ENCODE data around the gene FAM13A. TPM values are rescaled to one million over a fixed set of nuclear protein-coding genes. Genes with fewer than 3 reads are reported as not detected.

The FAM13A gene
- total RNA-seq, 1 donor from 2014 or later = 29.5 TPM

DNA sequence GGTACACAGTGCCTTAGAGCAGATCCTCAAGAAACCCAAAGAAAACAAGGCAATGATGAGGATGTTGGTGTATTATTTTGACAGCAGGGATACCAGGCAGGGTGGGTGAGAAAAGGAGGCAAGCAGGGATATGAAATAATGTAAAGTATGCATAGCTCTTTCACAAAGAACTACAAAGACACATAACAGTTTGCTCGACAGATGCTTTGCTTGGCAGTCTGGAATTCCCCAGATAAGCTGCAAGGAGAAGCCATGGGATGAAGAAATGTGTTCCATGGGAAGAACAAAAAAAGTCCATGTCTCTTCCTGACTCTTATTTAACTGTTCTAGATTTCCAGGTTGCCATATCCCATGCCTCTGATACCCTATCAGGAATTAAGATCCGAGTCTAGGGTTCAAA lies 75.4 kb downstream of the FAM13A start:
- Mint-ChIP-seq H3K4me1 (ENCODE audit: low read depth) (no peaks in the 10 kb centered on the region), H3K27ac (no peak overlapping the region), H3K36me3 (ENCODE audit: insufficient read depth) (no peaks in the 10 kb centered on the region), H3K4me3 (ENCODE audit: low read depth) (no peak overlapping the region), H3K27me3 (no peaks in the 10 kb centered on the region), H3K9me3 (ENCODE audit: low read depth) (no peaks in the 10 kb centered on the region)
- no peak for DNase-seq (ENCODE audit: low spot score, unreplicated experiment)
- TF ChIP-seq, protein P1, sequence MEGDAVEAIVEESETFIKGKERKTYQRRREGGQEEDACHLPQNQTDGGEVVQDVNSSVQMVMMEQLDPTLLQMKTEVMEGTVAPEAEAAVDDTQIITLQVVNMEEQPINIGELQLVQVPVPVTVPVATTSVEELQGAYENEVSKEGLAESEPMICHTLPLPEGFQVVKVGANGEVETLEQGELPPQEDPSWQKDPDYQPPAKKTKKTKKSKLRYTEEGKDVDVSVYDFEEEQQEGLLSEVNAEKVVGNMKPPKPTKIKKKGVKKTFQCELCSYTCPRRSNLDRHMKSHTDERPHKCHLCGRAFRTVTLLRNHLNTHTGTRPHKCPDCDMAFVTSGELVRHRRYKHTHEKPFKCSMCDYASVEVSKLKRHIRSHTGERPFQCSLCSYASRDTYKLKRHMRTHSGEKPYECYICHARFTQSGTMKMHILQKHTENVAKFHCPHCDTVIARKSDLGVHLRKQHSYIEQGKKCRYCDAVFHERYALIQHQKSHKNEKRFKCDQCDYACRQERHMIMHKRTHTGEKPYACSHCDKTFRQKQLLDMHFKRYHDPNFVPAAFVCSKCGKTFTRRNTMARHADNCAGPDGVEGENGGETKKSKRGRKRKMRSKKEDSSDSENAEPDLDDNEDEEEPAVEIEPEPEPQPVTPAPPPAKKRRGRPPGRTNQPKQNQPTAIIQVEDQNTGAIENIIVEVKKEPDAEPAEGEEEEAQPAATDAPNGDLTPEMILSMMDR (IDR thresholded peaks at IDR 0.05; ENCODE audit: unreplicated experiment) = no peak

DNA sequence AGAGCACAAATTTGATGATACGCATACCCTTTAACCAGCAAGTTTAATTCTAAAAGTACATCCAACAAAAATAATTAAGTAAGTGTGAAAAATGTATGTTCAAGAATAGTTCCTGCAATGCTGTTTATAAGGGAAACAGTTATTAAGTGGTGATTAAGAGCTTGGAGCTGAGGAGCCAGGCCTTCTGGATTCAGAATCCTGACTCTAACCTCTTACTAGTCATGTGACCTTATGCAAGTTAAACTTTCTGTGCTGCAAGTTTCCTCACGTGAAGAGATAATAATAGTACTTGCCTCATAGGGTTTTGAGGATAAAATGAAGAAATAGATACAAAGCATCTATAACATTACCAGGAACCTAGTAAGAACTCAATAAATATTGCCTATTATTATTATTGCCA lies 77.7 kb downstream of the FAM13A start:
- TF ChIP-seq, protein P1 (IDR thresholded peaks at IDR 0.05; ENCODE audit: unreplicated experiment) = no peak

DNA sequence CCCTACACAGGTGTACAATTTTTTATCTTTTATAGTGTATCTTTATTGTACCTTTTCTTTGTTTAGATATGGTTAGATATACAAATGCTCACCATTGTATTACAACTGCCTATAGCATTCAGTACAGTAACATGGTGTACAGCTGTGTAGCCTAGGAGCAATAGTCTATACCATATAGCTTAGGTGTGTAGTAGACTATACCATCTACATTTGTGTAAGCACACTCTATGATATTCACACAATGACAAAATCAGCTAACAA lies 80.3 kb downstream of the FAM13A start:
- Mint-ChIP-seq H3K36me3 (ENCODE audit: insufficient read depth) (peaks cover 6% of the 10 kb centered on the region), H3K27ac (no peak overlapping the region), H3K4me1 (ENCODE audit: low read depth) (no peaks in the 10 kb centered on the region), H3K9me3 (ENCODE audit: low read depth) (peaks cover 8% of the 10 kb centered on the region), H3K27me3 (no peaks in the 10 kb centered on the region), H3K4me3 (ENCODE audit: low read depth) (no peak overlapping the region)
- DNase-seq (ENCODE audit: low spot score, unreplicated experiment) = no peak
- TF ChIP-seq, protein P1 (IDR thresholded peaks at IDR 0.05; ENCODE audit: unreplicated experiment) = no peak

More for the DNA sequence above, 77.7 kb downstream of the FAM13A start:
- Mint-ChIP-seq H3K4me1 (ENCODE audit: low read depth) (no peaks in the 10 kb centered on the region), H3K27ac (no peak overlapping the region), H3K27me3 (no peaks in the 10 kb centered on the region), H3K36me3 (ENCODE audit: insufficient read depth) (no peaks in the 10 kb centered on the region), H3K4me3 (ENCODE audit: low read depth) (no peak overlapping the region), H3K9me3 (ENCODE audit: low read depth) (no peaks in the 10 kb centered on the region)
- DNase-seq (ENCODE audit: low spot score, unreplicated experiment) = no peak

GRCh38 chr4:88975958-88976774 lies 80.8 kb downstream of the FAM13A start:
- no peak overlapping the region for H3K27ac Mint-ChIP-seq
- H3K4me3 Mint-ChIP-seq (ENCODE audit: low read depth) = no peak overlapping the region
- H3K4me1 Mint-ChIP-seq (ENCODE audit: low read depth) = no peaks in the 10 kb centered on the region
- peaks cover 6% of the 10 kb centered on the region for H3K36me3 Mint-ChIP-seq (ENCODE audit: insufficient read depth)
- TF ChIP-seq, protein P1 (IDR thresholded peaks at IDR 0.05; ENCODE audit: unreplicated experiment) = no peak
- H3K9me3 Mint-ChIP-seq (ENCODE audit: low read depth) = peaks cover 8% of the 10 kb centered on the region
- H3K27me3 Mint-ChIP-seq = no peaks in the 10 kb centered on the region
- DNase-seq (ENCODE audit: low spot score, unreplicated experiment) = no peak

DNA sequence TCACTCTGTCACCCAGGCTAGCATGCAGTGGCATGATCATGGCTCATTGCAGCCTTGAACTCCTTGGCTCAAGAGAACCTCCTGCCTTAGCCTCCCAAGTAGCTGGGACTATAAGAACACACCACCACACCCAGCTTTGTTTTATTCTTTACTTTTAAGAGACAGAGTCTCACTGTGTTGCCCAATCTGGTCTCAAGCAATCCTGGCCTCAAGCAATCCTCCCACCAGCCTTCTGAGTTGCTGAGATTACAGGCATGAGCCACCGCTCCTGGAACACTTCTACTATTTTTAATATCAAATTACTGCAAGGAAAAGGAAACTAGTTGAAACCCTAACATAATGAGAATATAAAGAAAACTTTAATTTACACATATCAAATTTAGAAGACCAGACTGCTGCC lies 85.4 kb downstream of the FAM13A start:
- Mint-ChIP-seq H3K4me1 (ENCODE audit: low read depth) (peaks cover 4% of the 10 kb centered on the region), H3K36me3 (ENCODE audit: insufficient read depth) (peaks cover 6% of the 10 kb centered on the region), H3K4me3 (ENCODE audit: low read depth) (no peak overlapping the region), H3K27me3 (no peaks in the 10 kb centered on the region), H3K9me3 (ENCODE audit: low read depth) (peaks cover 8% of the 10 kb centered on the region), H3K27ac (no peak overlapping the region)
- no peak for DNase-seq (ENCODE audit: low spot score, unreplicated experiment)
- TF ChIP-seq, protein P1 (IDR thresholded peaks at IDR 0.05; ENCODE audit: unreplicated experiment) = no peak
